Epithelial cell of prostate (primary cell): Measurements from ENCODE around the gene IFI16.
"Not testable (repeated sequence)": the region's sequence is repeated elsewhere in the genome, so short reads cannot be mapped to it uniquely, and the experiment has no call there.

Source experiments
- DNase-seq: peaks from one replicate; pipeline ENCODE4 v3.0.0-alpha.2; 2011; ENCODE audit warnings: low read depth, low spot score
- H3K27ac ChIP-seq: fragments of 450-650 bp; 2 replicates; pipeline ENCODE4 v1.5.1; 2017; ENCODE audit warnings: mild to moderate bottlenecking

IFI16 gene

GRCh38 chr1:159006210-159006807 lies 3.4 kb upstream of the IFI16 start:
- H3K27ac ChIP-seq, DNase-seq: not testable (repeated sequence)

DNA sequence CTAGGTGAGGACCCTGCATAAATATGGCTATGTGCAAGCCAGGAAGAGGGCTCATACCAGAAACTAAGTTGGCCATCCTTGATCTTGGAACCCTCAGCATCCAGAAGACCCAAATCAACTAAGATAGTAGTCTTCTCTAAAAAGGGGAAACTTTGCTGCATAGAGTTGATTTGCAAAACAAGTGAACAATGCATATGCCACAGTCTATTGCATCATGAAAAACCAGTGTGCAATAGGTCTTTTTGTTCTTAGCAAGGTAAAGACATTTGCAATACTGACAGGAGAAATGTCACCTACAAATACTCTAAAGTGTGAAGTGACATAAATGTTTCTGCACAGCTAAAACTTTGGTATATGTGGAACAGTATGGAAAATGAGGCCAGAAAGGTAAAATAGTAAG lies 2.0 kb upstream of the IFI16 start:
- H3K27ac ChIP-seq = no peak overlapping the region

GRCh38 chr1:159008744-159009188 lies 941 bp upstream of the IFI16 start:
- DNase-seq = no peak
- peak overlapping the region; percentile 94 for H3K27ac ChIP-seq

More for the DNA sequence above, 2.0 kb upstream of the IFI16 start:
- DNase-seq = no peak

- DNase-seq = no peak
- H3K27ac ChIP-seq = peak overlapping the region; percentile 94
These were observed 420 bp upstream of the IFI16 start for GRCh38 chr1:159009287-159009686.

DNA sequence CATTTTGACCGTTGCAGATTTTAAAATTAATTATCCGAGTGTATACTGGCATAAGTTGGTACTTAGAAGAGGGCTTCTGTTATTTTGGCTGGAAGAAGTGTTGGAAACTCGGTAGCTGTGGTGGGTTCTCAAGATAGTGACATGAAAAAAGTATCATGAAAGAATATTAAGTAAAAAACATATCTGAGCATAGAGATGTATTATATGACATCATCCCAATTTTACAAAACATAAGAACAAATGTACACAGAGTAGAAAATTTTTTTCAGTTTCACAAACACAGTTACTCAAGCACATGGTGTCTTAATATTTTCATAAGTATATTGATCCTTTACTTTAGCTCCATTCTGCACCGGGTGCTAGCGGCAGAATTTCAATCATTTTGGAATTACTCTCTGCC lies 684 bp downstream of the IFI16 start:
- peak overlapping the region; percentile 94 for H3K27ac ChIP-seq
- DNase-seq = no peak

DNA sequence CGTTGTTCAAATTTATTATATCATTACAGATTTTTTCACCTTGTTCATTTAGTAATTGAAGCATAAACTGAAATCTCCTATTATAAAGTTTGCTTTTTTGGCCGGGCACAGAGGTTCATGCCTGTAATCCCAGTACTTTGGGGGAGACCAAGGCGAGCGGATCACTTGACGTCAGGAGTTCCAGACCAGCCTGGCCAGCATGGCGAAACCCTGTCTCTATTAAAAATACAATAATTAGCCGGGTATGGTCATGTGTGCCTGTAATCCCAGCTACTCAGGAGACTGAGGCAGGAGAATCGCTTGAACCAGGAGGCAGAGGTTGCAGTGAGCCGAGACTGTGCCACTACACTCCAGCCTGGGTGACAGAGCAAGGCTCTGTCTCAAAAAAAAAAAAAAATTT lies 1.3 kb downstream of the IFI16 start:
- not testable (repeated sequence) for DNase-seq
- peak overlapping the region; percentile 94 for H3K27ac ChIP-seq

- DNase-seq = no peak
- H3K27ac ChIP-seq = peak overlapping the region; percentile 94
These were observed 2.0 kb downstream of the IFI16 start for GRCh38 chr1:159011751-159012150.

GRCh38 chr1:159012495-159012894 lies 2.8 kb downstream of the IFI16 start:
- no peak for DNase-seq
- H3K27ac ChIP-seq = peak overlapping the region; percentile 94

GRCh38 chr1:159014003-159014571 lies 4.4 kb downstream of the IFI16 start:
- H3K27ac ChIP-seq = no peak overlapping the region

GRCh38 chr1:159014851-159015250 lies 5.1 kb downstream of the IFI16 start:
- no peak for DNase-seq
- peak overlapping the region; percentile 67 for H3K27ac ChIP-seq

More at GRCh38 chr1:159014003-159014571, 4.4 kb downstream of the IFI16 start:
- no peak for DNase-seq

- peak overlapping the region; percentile 67 for H3K27ac ChIP-seq
- DNase-seq = peak; percentile 70
These were observed 5.8 kb downstream of the IFI16 start for GRCh38 chr1:159015440-159015909.

DNA sequence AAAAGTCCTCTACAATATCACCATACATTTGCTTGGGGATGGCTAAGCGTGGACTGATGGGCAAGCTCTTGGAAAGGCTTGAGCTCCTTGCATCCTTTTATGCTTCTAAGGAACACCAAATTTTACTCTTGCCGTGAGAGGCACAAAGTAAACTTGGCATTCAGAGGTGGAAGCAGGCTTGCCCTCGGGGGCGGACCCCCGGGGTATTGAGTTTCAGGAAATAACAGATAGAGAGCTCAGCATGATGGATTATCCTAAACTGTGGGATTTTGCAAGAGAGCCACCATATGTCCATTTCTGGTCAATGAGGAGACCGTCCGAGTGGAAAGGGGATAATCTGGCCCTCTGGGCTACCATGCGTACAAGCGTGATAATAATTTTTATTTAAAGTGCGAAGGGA lies 14.0 kb downstream of the IFI16 start:
- DNase-seq = no peak

GRCh38 chr1:159025043-159025442 lies 15.3 kb downstream of the IFI16 start:
- no peak for DNase-seq
- no peak overlapping the region for H3K27ac ChIP-seq

More for the DNA sequence above, 14.0 kb downstream of the IFI16 start:
- H3K27ac ChIP-seq = no peak overlapping the region

- not testable (repeated sequence) for DNase-seq, H3K27ac ChIP-seq
These were observed 17.1 kb downstream of the IFI16 start for GRCh38 chr1:159026841-159027240.

DNA sequence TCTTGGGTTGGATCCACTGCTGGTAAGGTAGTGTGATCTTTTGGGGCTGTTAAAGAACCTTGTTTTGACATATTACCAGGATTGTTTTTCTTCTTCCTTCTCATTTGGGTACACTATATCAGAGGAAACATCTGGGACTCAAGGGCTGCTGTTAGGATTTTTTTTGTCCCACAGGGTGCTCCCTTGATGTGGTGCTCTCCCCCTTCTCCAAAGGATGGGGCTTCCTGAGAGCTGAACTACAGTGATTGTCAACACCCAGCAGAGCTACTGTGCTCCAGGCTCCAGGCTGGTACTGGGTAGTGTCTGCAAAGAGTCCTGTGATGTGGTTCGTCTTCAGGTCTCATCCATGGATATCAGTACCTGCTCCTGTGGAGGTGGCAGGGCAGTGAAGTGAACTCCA lies 20.6 kb downstream of the IFI16 start:
- H3K27ac ChIP-seq = no peak overlapping the region
- no peak for DNase-seq

DNA sequence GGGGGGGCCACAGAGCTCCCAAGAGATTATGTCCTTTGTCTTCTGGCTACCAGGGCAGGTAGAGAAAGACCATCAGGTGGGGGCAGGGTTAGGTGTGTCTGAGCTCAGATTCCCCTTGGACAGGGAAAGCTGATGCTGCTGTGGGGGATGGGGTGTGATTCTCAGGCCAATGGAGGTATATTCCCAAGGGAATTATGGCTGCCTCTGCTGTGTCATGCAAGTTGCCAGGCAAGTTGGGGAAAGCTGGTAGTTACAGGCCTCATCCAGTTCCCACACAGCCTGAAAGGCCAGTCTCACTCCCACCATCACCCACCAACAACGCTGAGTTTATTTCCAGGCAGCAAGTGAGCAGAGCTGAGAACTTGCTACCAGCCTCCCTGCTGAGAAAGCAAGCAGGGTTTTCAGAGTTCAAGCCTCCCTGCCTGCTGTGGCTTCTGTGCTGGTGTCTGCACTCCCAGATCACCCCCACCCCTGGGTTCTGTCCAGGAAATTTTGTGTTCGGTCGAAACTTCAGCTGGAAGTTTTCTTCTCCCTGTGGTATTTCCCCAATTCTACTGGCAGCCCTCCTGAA lies 21.3 kb downstream of the IFI16 start:
- no peak overlapping the region for H3K27ac ChIP-seq
- no peak for DNase-seq

DNA sequence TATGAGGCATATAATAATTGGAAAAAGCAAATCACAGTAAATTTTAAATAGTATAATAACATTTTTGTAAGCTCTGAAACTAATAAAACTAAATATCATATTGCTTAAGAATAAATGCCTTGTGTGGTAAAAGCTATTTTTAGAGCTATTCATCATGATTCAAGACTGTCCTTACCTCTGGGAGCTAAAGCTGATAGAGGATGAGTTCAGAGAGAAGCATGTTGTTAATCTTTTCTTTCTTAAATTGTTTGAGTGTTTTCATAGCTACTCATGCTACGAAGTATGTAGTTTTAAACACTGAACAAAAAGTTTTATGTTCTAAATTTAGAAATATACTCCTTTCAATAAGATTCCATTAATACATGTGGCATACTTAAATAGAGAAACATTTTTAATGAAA lies 30.5 kb downstream of the IFI16 start:
- H3K27ac ChIP-seq = no peak overlapping the region
- DNase-seq = no peak

- DNase-seq = no peak
- H3K27ac ChIP-seq = no peak overlapping the region
These were observed 31.4 kb downstream of the IFI16 start for GRCh38 chr1:159040893-159041724.

GRCh38 chr1:159046486-159046885 lies 36.8 kb downstream of the IFI16 start:
- not testable (repeated sequence) for H3K27ac ChIP-seq

GRCh38 chr1:159051436-159051835 lies 41.7 kb downstream of the IFI16 start:
- no peak for DNase-seq
- H3K27ac ChIP-seq = no peak overlapping the region

More at GRCh38 chr1:159046486-159046885, 36.8 kb downstream of the IFI16 start:
- DNase-seq = not testable (repeated sequence)

GRCh38 chr1:159054427-159054826 lies 44.7 kb downstream of the IFI16 start:
- no peak for DNase-seq
- H3K27ac ChIP-seq = peak overlapping the region; percentile 20
